Measurements from ENCODE around the gene EXOC4.

The EXOC4 gene

GRCh38 chr7:133372337-133372736, 119.5 kb downstream of the EXOC4 start:
- H3K4me1 ChIP-seq (ENCODE audit: insufficient read depth, low read length, poor library complexity, severe bottlenecking), result peaks cover 12% of the 10 kb centered on the region
- H2AFZ ChIP-seq (ENCODE audit: low read length), result no peak overlapping the region
- peaks cover 14% of the 10 kb centered on the region; the same call in 1 of the 2 replicates for H3K36me3 ChIP-seq (ENCODE audit: insufficient read depth, low read length)
- H3K4me2 ChIP-seq (ENCODE audit: low read depth, low read length, poor library complexity, severe bottlenecking), result no peak overlapping the region
- H3K9me2 ChIP-seq (replicated peaks; ENCODE audit: low read depth, low read length), result no peaks in the 10 kb centered on the region
- no peaks in the 10 kb centered on the region for H4K20me1 ChIP-seq (ENCODE audit: insufficient read depth, low read length, poor library complexity, severe bottlenecking)
- H3K4me3 ChIP-seq (ENCODE audit: low read length, poor library complexity, severe bottlenecking), result no peak overlapping the region
- H3F3A ChIP-seq (ENCODE audit: low read depth), result no peaks in the 10 kb centered on the region
- no peak overlapping the region for H3K9ac ChIP-seq (ENCODE audit: low read depth, low read length, poor library complexity, severe bottlenecking)
- H3K9me3 ChIP-seq (ENCODE audit: insufficient read depth, low read depth, low read length), result no peaks in the 10 kb centered on the region
- H3K27me3 ChIP-seq (ENCODE audit: insufficient read depth, low read length, poor library complexity, severe bottlenecking), result no peaks in the 10 kb centered on the region
- TF ChIP-seq EZH2phosphoT487 (IDR thresholded peaks at IDR 0.05; ENCODE audit: borderline replicate concordance) (no peak), CTCF (conservative IDR thresholded peaks at IDR 0.05; ENCODE audit: low read length) (no peak)
- H3K79me2 ChIP-seq (ENCODE audit: insufficient read depth, low read length), result no peaks in the 10 kb centered on the region

DNA sequence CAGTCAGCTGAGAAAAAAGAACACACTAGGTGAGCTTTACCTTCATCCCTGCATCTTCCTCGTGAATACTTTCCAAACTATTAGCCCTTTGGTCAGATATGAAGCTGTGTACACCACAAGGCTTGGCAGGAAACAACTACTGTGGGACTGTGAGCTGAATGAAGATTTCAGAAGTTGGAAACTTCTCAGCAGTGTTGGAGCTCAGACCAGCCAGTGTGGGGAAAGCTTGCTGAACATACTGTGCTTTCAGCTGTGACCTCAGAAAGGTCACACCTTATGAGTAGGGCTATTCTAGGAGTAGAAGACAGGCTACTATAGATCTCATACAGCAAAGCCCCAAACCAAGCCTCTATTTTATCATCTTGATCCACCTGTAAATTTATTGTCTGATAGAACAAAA, 123.6 kb downstream of the EXOC4 start:
- Histone ChIP-seq H3K27me3 (ENCODE audit: insufficient read depth, low read length, poor library complexity, severe bottlenecking) (no peaks in the 10 kb centered on the region), H2AFZ (ENCODE audit: low read length) (no peak overlapping the region), H4K20me1 (ENCODE audit: insufficient read depth, low read length, poor library complexity, severe bottlenecking) (no peaks in the 10 kb centered on the region), H3K9ac (ENCODE audit: low read depth, low read length, poor library complexity, severe bottlenecking) (no peak overlapping the region), H3F3A (ENCODE audit: low read depth) (no peaks in the 10 kb centered on the region), H3K4me1 (ENCODE audit: insufficient read depth, low read length, poor library complexity, severe bottlenecking) (peaks cover 2% of the 10 kb centered on the region), H3K9me2 (replicated peaks; ENCODE audit: low read depth, low read length) (no peaks in the 10 kb centered on the region), H3K36me3 (ENCODE audit: insufficient read depth, low read length) (peaks cover 21% of the 10 kb centered on the region; the same call in 1 of the 2 replicates), H3K4me2 (ENCODE audit: low read depth, low read length, poor library complexity, severe bottlenecking) (no peak overlapping the region), H3K9me3 (ENCODE audit: insufficient read depth, low read depth, low read length) (no peaks in the 10 kb centered on the region), H3K79me2 (ENCODE audit: insufficient read depth, low read length) (no peaks in the 10 kb centered on the region), H3K4me3 (ENCODE audit: low read length, poor library complexity, severe bottlenecking) (no peak overlapping the region)
- no peak for TF ChIP-seq CTCF (conservative IDR thresholded peaks at IDR 0.05; ENCODE audit: low read length)
- TF ChIP-seq EZH2phosphoT487 (IDR thresholded peaks at IDR 0.05; ENCODE audit: borderline replicate concordance), result no peak

- H3K9me3 ChIP-seq (ENCODE audit: insufficient read depth, low read depth, low read length), result no peaks in the 10 kb centered on the region
- H3K4me3 ChIP-seq (ENCODE audit: low read length, poor library complexity, severe bottlenecking), result no peak overlapping the region
- H3K4me1 ChIP-seq (ENCODE audit: insufficient read depth, low read length, poor library complexity, severe bottlenecking), result no peaks in the 10 kb centered on the region
- no peak overlapping the region for H3K9ac ChIP-seq (ENCODE audit: low read depth, low read length, poor library complexity, severe bottlenecking)
- H3K4me2 ChIP-seq (ENCODE audit: low read depth, low read length, poor library complexity, severe bottlenecking), result no peak overlapping the region
- H4K20me1 ChIP-seq (ENCODE audit: insufficient read depth, low read length, poor library complexity, severe bottlenecking), result no peaks in the 10 kb centered on the region
- H2AFZ ChIP-seq (ENCODE audit: low read length), result no peak overlapping the region
- TF ChIP-seq EZH2phosphoT487 (IDR thresholded peaks at IDR 0.05; ENCODE audit: borderline replicate concordance), result no peak
- TF ChIP-seq CTCF (conservative IDR thresholded peaks at IDR 0.05; ENCODE audit: low read length), result no peak
- no peaks in the 10 kb centered on the region for H3K79me2 ChIP-seq (ENCODE audit: insufficient read depth, low read length)
- H3K36me3 ChIP-seq (ENCODE audit: insufficient read depth, low read length), result peaks cover 6% of the 10 kb centered on the region; the same call in 1 of the 2 replicates
- H3K27me3 ChIP-seq (ENCODE audit: insufficient read depth, low read length, poor library complexity, severe bottlenecking), result no peaks in the 10 kb centered on the region
- H3F3A ChIP-seq (ENCODE audit: low read depth), result no peaks in the 10 kb centered on the region
- no peaks in the 10 kb centered on the region for H3K9me2 ChIP-seq (replicated peaks; ENCODE audit: low read depth, low read length)
Observed at GRCh38 chr7:133381965-133382364, 129.1 kb downstream of the EXOC4 start.
